PC-9 (cell line): ENCODE results near the gene SIAH3. TPM values are rescaled to one million over a fixed set of nuclear protein-coding genes. Genes with fewer than 3 reads are reported as not detected.

Source experiments
- BruUV-seq: library from RNA; stranded (reverse); fragments of 400-500 nt; replicated peaks from 2 replicates; lab custom pipeline; 2021; lab: Mats Ljungman, UMichigan
- CTCF ChIA-PET: fragments of 300-600 bp; sonication (Branson Sonifier 250); formaldehyde crosslinking; loops from one replicate; lab custom pipeline; 2022; ENCODE audit warnings: antibody characterized with exemption; lab: Charles Lee
- POLR2A ChIA-PET: fragments of 300-600 bp; sonication (Branson Sonifier 250); formaldehyde crosslinking; loops from one replicate; lab custom pipeline; 2022; ENCODE audit warnings: antibody characterized with exemption; ENCODE audit not compliant: unreplicated experiment; lab: Charles Lee
- DNase-seq, 2 experiments: peaks; one replicate each; pipeline versions ENCODE4 v3.0.0 to v3.0.0-alpha.2; 2015 to 2022; ENCODE audit warnings: mixed read lengths in 1 of 2
- H2AFZ ChIP-seq: fragments of 200-600 bp; sonication (generic); 2 replicates; pipeline ENCODE4 v1.8.1; 2017; ENCODE audit warnings: antibody characterized with exemption
- H3F3A ChIP-seq: fragments of 200-600 bp; sonication (generic); 2 replicates; pipeline ENCODE4 v1.8.1; 2017; ENCODE audit warnings: antibody characterized with exemption, mild to moderate bottlenecking, low read depth; ENCODE audit not compliant: insufficient read depth
- H3K27ac ChIP-seq: fragments of 200-600 bp; sonication (generic); 2 replicates; pipeline ENCODE4 v1.6.1; 2016; ENCODE audit warnings: mixed run types
- H3K27me3 ChIP-seq: fragments of 200-600 bp; sonication (generic); 2 replicates; pipeline ENCODE4 v1.6.1; 2016; ENCODE audit warnings: low read depth, mixed run types; ENCODE audit not compliant: insufficient read depth
- H3K36me3 ChIP-seq: fragments of 200-600 bp; sonication (generic); 2 replicates; pipeline ENCODE4 v1.6.1; 2016; ENCODE audit warnings: low read depth, mixed run types
- H3K4me1 ChIP-seq: fragments of 200-600 bp; sonication (generic); replicated peaks from 2 replicates; pipeline ENCODE4 v1.6.1; 2016; ENCODE audit warnings: mixed run types; ENCODE audit not compliant: insufficient read depth
- H3K4me2 ChIP-seq: fragments of 200-600 bp; sonication (generic); 2 replicates; pipeline ENCODE4 v1.6.1; 2017; ENCODE audit warnings: mixed run types
- H3K4me3 ChIP-seq: fragments of 200-600 bp; sonication (generic); 2 replicates; pipeline ENCODE4 v1.6.1; 2016; ENCODE audit warnings: mixed run types
- H3K79me2 ChIP-seq: fragments of 200-600 bp; sonication (generic); 2 replicates; pipeline ENCODE4 v1.6.1; 2017; ENCODE audit warnings: low read depth, mixed run types
- H3K9me2 ChIP-seq: fragments of 200-600 bp; sonication (generic); 2 replicates; pipeline ENCODE4 v1.8.1; 2017; ENCODE audit warnings: mild to moderate bottlenecking; ENCODE audit not compliant: insufficient read depth
- H3K9me3 ChIP-seq: fragments of 200-600 bp; sonication (generic); 2 replicates; pipeline ENCODE4 v1.8.1; 2016; ENCODE audit warnings: low read depth; ENCODE audit not compliant: insufficient read depth
- H4K20me1 ChIP-seq: fragments of 200-600 bp; sonication (generic); 2 replicates; pipeline ENCODE4 v1.8.1; 2017; ENCODE audit not compliant: insufficient read depth
- EZH2 ChIP-seq: fragments of 200-600 bp; sonication (generic); IDR thresholded peaks from 2 replicates; pipeline ENCODE4 v1.8.0; 2017; ENCODE audit warnings: antibody characterized with exemption, low read depth
- intact Hi-C: fragments of 100-400 bp; cut with micrococcal nuclease; formaldehyde crosslinking; loops from one replicate; pipeline ENCODE4 v1.10.0; 2022; ENCODE audit not compliant: unreplicated experiment
- total RNA-seq: library from RNA; stranded (reverse); gene quantifications from 2 replicates; pipeline ENCODE4 v1.2.3, GENCODE V29; 2021
- TF ChIP-seq, protein P1 (sequence below): fragments of 200-600 bp; sonication (generic); conservative IDR thresholded peaks from 2 replicates; pipeline ENCODE4 v1.6.1; 2017; ENCODE audit warnings: mixed run types, antibody characterized with exemption, mild to moderate bottlenecking, moderate library complexity

The SIAH3 gene
- total RNA-seq, 1 experiment from 2014 or later: not detected

DNA sequence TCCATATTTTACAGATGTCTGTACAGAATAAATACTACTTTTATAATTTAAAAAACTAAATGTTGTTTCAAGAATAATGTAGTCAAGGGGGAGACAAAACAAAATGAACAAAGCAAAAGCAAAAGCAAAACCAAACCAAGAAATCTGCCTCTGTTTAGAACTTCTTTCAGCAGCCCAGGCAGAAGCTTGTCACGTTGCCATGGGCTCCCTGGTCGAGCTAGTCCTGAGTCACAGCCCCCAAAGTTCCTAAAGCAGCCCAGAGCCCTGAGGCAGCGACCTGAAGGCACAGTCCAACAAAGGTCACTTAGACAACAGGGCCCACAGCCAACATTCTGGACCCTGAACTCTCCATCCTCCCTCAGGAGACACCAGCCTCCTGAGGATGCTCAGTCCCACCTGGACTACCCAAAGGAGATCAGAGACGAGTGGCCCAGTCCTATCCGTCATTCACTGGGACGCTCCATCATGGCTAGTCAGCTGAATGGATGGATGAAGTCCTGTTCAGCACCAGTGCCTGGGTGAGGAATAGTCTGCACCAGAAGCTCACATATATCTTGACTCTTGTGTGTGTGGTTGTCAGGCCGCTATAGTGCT, 41.7 kb downstream of the SIAH3 start:
- no peaks in the 10 kb centered on the region for H3K4me1 ChIP-seq
- intact Hi-C loops: no loop called here
- ChIA-PET CTCF (no interaction called here), POLR2A (no interaction called here)
- no peak overlapping the region for H3K4me2 ChIP-seq
- H3K9me3 ChIP-seq: no peaks in the 10 kb centered on the region
- H3K36me3 ChIP-seq: no peaks in the 10 kb centered on the region
- H2AFZ ChIP-seq: no peak overlapping the region
- no peak overlapping the region for H3K27ac ChIP-seq
- no peaks in the 10 kb centered on the region for H3K9me2 ChIP-seq
- no peak for TF ChIP-seq EZH2
- TF ChIP-seq, protein P1, sequence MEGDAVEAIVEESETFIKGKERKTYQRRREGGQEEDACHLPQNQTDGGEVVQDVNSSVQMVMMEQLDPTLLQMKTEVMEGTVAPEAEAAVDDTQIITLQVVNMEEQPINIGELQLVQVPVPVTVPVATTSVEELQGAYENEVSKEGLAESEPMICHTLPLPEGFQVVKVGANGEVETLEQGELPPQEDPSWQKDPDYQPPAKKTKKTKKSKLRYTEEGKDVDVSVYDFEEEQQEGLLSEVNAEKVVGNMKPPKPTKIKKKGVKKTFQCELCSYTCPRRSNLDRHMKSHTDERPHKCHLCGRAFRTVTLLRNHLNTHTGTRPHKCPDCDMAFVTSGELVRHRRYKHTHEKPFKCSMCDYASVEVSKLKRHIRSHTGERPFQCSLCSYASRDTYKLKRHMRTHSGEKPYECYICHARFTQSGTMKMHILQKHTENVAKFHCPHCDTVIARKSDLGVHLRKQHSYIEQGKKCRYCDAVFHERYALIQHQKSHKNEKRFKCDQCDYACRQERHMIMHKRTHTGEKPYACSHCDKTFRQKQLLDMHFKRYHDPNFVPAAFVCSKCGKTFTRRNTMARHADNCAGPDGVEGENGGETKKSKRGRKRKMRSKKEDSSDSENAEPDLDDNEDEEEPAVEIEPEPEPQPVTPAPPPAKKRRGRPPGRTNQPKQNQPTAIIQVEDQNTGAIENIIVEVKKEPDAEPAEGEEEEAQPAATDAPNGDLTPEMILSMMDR: no peak
- no TSS peak for BruUV-seq
- H3F3A ChIP-seq: no peaks in the 10 kb centered on the region
- no peaks in the 10 kb centered on the region for H3K79me2 ChIP-seq
- H3K4me3 ChIP-seq: no peak overlapping the region
- H4K20me1 ChIP-seq: no peaks in the 10 kb centered on the region
- DNase-seq: no peak
- peaks cover 21% of the 10 kb centered on the region for H3K27me3 ChIP-seq

DNA sequence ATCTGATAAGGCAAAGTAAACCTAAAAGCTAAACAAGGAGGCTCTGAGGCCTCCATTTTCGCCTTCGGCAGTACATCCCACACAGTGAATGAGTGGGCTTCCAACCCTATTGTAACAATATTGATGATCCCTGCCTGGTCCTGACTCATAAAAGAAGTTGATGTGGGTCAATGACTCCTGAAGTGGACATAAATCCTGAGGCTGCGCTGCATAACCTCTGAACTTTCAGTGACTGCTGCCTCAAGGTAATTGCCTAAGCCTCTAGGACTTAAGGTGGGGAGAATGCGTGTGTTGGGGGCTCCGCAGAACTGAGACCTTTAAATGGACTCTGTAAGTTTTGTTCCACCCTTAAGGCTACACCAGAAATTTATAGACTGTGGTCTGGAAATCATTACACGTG, 42.6 kb downstream of the SIAH3 start:
- TF ChIP-seq, protein P1: no peak
- no peak for TF ChIP-seq EZH2
- intact Hi-C loops: no loop called here

DNA sequence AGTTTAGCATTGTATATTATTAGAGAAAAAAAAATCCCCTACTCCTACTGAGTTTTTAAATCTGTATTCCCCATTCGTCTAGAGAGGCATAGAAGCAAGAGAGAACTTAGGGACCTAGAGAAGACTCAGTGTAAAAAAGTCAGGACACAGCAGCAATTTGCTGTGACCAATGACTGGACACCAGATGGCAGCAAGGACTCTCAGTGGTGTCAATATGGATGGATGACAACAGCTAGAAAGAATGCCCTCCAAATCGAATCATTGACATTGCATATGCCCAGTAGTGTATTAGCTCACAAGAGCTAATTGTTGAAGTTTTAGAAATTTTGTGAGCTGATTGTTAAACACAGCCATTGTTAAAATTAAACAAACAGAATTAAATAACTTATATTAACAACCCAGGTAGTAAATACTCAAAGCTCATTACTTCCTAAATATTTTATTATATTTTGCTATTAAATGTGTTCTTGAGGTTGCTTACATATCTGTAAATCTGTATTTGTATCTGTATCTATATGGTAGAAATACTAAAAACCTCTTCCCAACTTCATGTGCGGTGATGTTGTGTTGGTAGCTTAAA, 43.9 kb downstream of the SIAH3 start:
- no peak overlapping the region for H3K27ac ChIP-seq
- H3F3A ChIP-seq: no peaks in the 10 kb centered on the region
- no peaks in the 10 kb centered on the region for H3K9me2 ChIP-seq
- H3K4me3 ChIP-seq: no peak overlapping the region
- no peaks in the 10 kb centered on the region for H3K9me3 ChIP-seq
- ChIA-PET POLR2A (no interaction called here), CTCF (interaction anchor here (0.8 to 1.0 kb wide), 2 partner anchors 221 to 319 kb away, joined by 3 to 6 read pairs; no protein-coding TSS in a partner anchor)
- no peaks in the 10 kb centered on the region for H3K36me3 ChIP-seq
- TF ChIP-seq, protein P1: peak; percentile 74
- TF ChIP-seq EZH2: no peak
- no TSS peak for BruUV-seq
- H3K4me2 ChIP-seq: no peak overlapping the region
- no peaks in the 10 kb centered on the region for H3K4me1 ChIP-seq
- intact Hi-C loops: loop anchor here (1.0 to 2.0 kb wide), 3 partner anchors 319 to 481 kb away; no protein-coding TSS in a partner anchor
- H2AFZ ChIP-seq: no peak overlapping the region
- DNase-seq: peak; percentile 24 to 56
- H4K20me1 ChIP-seq: no peaks in the 10 kb centered on the region
- H3K27me3 ChIP-seq: peaks cover 7% of the 10 kb centered on the region; the same call in 1 of the 2 replicates
- no peaks in the 10 kb centered on the region for H3K79me2 ChIP-seq

More for the DNA sequence above, 42.6 kb downstream of the SIAH3 start:
- ChIA-PET CTCF (no interaction called here), POLR2A (no interaction called here)
- Histone ChIP-seq H3K4me1 (no peaks in the 10 kb centered on the region), H3K27me3 (peaks cover 14% of the 10 kb centered on the region), H3K79me2 (no peaks in the 10 kb centered on the region), H3K27ac (no peak overlapping the region), H3F3A (no peaks in the 10 kb centered on the region), H2AFZ (no peak overlapping the region), H3K36me3 (no peaks in the 10 kb centered on the region), H3K9me3 (no peaks in the 10 kb centered on the region), H3K4me3 (no peak overlapping the region), H3K9me2 (no peaks in the 10 kb centered on the region), H3K4me2 (no peak overlapping the region), H4K20me1 (no peaks in the 10 kb centered on the region)
- BruUV-seq: no TSS peak
- DNase-seq: no peak
